NCI-H345 treated with DMSO at 0.1 percent for 48 hours (cell line): Measurements from ENCODE around the gene P2RY14.

ENCODE experiments used
- DNase-seq: peaks from one replicate; lab custom pipeline; 2025; ENCODE audit not compliant: unreplicated experiment; lab: John Stamatoyannopoulos, UW

P2RY14 gene

DNA sequence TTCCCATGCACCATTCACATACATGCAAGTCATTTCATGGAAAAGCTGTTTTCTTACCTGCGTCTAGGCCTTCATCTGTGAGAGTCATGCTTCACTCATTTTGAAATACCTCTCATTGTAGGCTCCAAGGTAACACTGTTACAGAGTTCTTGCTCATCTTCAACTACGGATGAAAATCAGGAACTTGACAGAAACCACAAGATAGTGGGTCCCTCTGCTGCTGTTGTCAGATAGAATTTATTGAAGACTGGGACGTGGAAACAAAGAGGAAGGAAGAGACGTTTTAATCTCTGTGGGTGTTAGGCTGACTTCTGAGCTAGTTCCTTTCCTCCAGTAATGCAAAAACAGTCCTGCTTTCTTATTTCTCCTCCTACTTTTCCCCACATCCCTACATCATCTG is at the start of gene P2RY14:
Gene P2RY14, minus strand, starts transcription at position 313 of the 400 bp plus-strand sequence. CDS start 64,226 bp downstream, outside the sequence.
- DNase-seq = no peak

DNA sequence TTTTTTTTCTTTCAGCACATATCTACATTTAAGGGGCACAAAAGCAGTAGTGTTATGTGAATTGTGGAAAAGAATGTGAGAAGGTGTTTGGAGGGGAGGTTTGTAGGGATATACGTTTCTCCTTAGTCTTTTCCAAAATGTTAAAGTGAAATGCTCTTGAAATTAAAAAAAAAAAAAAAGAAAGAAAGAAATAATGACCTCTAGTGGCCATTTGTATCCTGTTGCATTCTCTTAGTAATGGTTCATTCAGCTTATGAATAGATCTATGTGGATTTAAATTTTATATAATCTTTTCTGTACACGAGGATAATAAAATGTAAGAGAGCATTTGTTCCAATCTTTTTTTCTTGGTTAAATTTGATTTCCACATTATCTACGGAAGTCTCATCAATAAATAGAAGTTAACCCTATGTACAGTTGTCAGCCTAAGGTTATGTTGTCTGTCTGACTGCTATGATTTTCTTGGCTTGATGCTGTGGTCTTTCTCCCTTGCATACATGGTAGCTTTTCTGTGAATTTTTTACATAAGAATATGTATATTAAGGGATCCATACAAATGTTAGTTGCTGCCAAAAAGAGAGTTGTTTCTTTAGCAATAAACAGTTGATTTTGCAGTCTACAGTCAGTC is 49.3 kb upstream of the P2RY14 start:
- DNase-seq = no peak

DNA sequence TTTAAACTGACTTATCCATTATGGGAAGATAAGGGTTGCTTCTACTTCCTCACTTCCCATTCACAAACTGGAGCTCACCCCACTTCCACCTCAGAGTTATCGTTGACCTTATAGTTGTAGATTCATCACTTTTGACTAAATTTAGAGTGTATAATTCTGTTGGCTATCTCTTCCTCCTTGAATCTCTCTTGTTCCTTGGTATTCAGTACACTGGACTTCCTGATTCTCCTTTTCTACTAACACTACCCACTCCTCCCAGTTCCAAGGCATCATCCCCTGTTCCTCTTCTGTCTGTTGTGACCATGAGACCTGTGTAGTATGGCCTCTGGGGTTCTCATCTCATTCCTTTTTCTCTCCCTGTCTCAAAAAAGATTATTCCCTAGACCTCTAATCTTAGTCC is 44.2 kb upstream of the P2RY14 start:
- no peak for DNase-seq

DNA sequence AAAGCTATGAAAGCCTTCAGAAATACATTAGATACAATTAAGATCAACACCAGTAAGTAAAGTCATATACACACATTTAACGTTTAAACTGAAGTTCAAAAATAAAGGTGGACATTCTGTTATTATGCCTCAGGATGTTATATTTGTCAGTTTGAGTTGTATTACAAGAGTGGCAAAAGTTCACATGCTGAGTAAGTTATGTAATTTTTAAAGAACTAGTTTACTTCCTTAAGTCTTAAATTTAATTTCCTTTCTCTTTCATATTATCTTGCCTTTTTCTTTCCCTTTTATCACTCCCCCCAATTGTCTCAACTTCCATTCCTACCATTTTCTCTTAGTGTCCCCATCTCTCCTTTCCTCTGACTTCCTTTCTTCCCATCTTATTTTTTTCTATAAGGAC is 43.2 kb upstream of the P2RY14 start:
- no peak for DNase-seq

DNA sequence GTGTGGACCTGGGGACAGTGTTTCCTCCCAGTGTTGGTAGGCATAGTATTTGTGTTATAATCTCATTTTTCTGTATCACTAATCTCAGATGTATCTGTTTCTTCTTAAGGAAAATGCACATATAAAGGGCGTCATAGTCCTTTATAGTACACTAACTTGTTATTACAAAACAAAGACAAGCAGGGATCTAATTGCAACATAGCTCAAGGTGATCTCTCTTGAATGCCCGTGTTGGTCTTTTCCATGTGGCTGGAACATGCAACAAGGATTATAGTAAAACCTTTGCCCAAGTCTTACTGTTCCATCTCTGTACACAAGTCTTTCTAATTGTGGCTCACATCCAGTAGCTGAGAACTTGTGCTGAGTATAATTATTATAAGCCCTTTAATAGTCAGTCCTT is 41.8 kb upstream of the P2RY14 start:
- no peak for DNase-seq

DNA sequence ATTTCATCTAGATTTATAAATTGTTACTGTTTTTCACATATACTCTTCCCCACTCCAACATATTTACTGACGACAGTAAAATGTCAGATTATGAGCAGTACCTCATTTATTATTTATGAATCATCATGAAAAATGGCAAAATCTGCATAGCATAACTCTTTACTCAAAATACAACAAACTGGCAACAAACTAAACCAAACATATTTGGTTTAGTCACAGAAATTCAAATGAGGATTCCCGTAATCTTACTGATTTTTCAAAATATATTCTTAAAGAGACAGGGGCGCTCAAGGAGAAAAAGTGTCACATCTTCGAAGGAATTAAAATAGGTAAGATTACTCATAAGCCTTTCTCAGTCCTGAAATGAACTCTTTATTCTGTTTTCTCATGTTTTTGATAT is 41.3 kb upstream of the P2RY14 start:
- DNase-seq = no peak

DNA sequence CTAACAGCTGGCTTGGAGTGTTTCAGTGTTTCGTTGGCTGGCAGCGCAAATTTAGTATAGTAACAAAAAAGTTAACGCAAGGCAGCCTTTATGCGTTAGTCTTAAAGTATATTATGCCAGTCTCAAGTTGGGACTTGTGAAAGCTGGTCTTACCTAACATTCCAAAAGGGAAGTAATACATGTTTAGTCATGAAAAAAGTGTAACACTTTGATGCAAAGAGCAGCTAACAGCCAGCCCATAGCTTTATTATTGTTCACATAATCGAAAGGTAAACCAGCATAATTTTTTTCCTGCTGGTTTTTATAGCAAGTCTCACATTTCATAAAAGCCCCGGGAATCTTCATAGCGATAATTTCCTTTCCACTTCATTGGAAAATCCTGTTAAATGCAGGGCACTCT is 40.6 kb upstream of the P2RY14 start:
- DNase-seq = no peak

DNA sequence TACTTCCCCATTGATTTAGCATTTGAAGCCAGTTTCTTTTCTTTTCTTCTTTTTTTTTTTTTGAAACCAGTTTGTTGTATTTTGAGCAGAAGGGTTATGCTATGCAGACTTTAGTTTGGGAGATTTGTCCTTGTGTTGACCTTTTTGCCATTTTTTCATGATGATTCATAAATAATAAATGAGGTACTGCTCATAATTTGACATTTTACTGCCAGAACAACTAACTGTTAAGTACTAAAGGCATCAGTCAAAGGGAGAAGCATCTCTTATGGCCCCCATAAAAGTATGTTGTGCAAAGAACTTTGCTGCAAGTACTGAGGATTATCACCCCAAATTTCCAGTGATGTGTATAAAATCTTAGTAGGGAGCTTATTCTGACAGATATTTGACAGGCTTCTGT is 40.0 kb upstream of the P2RY14 start:
- no peak for DNase-seq

DNA sequence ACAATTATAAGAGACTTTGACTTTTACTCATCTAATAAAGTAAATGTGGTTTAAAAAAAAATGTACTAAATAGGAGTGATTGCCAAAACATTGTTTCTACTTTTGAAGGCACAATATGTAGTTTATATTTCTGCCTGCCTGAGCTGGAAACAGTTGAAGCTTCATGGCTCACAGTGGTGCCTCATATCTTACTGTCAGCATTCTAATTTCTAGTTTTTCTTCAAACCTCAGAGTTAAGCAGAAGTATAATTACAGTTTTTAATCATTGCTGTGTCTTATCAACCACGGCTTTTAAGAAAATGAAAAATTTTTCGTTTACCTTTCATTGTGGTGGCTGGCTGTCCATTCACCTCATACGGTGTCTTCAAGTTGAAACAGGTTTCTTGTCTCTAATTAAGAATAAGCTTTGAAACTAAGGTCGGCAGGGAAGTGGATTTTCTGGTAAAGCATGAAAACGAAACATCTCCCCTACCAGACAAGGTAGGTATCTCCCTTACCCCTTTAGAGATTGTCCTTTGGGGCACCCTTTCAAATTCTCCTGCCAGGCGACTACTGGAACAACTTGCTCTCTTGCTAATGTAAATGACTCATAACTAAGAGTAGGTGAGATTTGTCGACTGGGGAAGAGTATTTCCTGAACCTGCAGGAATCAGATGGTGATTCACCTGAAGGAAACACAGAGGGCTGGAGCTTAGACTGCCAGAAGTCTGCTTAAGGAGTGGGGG is 38.1 kb upstream of the P2RY14 start, which contains the start of gene GPR87:
Gene GPR87, minus strand, starts transcription at position 554 of the 725 bp plus-strand sequence. CDS start 16,720 bp downstream, outside the sequence.
- DNase-seq = no peak

DNA sequence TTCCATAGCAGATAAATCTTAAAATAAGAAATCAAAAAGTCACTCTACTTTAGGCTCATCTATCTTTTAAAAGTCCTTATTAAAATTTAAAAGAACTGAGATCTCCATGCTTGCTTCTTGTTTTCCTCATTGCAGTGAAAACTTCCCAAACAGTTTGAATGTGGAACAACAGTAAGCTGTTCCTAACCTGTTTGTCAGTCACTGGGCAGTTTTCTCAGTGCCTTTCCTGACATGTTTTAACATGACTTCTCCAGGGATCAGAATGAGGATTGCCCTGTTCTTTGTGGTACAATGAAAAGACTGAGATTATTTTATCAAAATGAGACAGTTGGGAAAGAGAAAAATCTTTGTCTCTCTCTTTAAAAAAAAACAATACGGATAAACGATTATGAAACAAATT is 37.5 kb upstream of the P2RY14 start:
- no peak for DNase-seq

DNA sequence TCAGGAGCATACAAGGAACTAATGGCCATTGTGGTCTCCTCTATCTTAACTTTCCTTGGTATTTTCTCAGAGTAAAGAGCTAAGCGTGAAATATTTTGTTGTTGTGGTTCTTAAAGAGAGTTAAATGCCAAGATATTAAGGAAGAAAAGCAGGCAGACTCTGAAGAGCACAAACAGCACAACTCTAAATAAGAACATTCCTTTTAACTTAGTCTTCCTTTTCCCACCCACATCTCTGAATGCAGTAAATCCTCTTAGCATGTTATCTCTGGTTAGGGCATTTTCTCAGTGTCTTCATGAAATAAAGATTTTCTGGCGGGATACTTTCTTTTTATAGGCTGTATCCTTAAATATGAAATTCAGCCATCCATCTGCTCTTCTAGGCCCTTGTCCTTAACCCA is 36.8 kb upstream of the P2RY14 start:
- no peak for DNase-seq

DNA sequence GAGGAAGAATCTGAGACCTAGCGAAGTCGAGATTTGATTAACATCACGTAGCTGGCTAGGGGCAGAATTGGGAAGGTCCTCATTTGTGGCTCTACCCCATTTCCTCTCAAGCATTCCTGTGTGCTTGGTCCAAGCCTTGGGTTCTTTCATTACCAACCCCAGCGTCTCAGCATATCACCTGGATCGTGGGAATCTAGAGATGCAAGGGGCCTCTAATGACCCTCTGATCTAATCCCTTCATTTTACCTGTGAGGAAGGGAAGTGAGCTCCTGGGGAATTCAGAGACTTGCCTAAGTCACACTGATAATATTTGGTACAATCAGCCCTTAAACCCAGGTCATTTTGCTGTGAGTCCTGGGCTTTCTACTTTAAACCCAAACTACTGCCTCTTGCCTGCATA is 36.3 kb upstream of the P2RY14 start:
- DNase-seq = no peak

DNA sequence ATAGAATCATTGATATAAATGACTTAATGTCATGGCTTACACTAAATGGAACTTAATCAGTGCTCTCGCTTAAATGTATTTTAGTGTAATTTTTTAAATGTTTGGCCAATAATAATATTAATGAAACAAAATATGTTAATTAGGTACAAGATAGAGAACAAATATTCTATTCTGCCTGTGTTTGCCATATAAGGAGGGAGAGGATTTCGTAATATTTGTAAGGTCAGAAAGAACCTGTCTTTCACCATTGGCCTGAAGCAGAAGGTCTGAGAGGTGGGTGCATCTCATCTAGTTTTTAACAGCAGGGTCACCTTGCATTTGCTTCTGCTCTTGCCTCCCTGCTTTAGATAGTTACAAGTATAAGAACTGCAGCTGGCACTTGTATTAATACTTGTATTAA is 35.8 kb upstream of the P2RY14 start:
- no peak for DNase-seq

DNA sequence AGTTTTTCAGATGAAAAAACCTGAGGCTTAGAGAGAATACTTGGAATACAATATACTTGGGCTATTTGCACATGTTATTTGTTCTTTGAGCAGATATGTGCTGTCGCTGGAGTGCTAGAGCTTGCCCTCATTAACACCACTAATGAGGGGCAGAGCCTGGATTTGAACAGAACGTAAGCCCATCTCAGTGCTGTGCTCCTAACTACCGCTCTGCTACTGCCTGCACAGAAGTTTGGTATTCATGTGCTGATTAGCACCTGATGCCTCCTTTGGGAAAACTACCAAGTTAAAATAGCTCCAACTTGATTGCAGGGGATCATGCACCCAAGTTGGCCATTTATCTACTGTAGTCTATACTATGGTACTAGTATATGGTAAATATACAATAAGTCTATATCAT is 34.6 kb upstream of the P2RY14 start:
- DNase-seq = no peak

DNA sequence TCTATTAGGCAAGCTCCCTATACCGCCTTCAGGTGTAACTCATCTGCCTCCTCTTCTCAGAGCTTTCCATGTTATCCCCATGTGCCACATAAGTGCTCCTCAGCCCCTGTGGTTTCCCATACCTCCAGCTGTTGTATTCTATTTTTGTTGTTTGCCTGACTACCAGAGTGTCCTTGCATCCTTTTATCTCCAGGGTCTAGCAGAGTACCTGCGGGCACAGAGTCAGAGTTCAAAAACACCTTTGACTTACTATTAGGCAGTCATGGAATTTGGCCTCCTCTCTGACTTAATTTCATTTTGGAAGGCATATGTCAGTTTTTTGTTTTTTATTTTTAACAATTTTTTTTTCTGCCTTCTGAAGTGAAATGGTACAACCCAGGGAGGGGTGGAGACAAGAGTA is 31.2 kb upstream of the P2RY14 start:
- no peak for DNase-seq

DNA sequence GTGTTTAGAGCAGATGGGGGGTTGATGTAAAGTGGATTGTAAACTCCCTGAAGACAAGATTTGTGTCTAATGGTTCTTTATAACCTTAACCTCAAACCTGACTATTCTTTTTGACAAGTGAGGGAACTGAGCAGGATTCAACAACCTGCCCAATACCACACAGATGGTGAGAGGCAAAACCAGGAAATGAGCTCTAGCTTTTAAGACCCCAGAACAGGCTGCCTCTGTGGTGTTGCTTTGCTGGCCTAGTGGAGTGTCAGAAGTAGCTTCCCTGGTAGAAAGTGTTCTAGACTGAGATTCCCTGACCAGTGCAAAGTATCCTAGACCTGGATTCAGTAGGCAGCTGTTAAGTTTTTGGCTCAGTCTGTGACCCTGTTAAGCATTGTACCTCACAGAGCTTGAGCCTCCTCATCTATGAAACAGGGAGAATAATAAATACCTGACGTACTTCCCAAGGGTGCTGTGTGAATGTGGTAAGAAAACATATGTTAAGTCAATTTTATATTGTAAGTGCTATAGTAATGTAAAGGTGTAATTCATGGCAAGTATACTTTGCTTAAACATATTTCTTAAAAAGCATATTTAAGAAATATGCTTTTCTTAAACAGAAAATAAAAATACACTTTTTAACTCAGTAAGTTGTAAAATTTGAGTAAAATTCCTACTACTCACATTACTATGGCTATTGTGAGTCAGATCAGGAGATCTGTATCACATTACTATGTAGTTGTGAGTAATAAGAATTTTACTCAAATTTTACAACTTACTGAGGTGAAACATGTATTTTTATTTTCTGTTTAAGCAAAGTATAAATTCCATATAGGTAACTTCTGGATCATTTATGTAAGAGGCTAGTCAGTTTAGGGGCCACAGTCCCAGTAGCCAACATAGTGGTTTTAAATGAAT is 29.5 kb upstream of the P2RY14 start:
- no peak for DNase-seq

DNA sequence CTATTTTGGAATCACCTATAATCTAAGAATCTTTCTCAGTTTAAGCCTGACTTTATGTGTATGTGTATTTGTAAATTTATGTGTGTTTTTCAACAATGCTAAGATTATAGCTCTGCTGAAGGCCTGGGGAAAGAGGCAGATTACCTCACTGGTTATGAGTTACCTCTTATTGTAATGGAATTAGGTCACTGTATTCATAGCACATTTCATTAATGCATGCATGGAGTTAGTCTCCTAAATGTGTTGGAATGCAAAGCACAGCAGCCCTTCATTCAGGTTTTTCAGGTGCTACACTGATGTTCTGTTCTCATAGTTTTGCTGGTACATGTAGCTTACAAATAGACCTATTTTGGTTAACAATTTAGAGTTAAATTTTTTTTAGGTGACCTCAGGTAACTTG is 28.8 kb upstream of the P2RY14 start:
- DNase-seq = no peak

DNA sequence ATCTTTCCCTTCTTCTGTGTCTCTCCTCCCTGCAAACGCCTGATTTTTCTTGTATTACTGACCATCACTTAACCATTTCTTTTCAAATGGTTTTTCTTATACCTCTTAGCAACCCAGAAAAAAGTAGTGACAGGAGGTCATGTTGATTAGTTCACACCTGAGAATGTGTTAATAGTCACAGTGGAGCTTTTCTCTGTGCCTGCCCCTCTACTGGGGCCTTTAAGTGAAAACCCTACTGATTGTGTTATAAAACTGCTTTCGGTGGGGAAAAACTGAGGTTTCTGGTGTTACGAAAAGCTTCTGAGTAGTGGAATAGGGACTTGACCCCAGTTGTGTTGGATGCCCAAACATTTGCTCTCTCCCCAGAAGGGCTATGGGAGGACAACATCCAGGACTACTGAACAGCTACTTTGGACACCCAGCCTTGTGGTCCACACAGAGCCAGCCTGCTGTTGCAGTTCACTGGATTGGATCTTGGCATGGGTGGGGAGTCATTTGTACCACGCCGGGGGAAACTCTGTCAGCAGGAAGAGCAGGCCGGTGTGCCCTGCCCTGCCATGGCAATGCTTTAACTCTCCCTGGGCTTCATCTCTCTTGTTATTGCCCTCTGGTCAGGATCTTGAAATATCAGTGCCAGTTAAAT is 27.9 kb upstream of the P2RY14 start:
- DNase-seq = no peak

DNA sequence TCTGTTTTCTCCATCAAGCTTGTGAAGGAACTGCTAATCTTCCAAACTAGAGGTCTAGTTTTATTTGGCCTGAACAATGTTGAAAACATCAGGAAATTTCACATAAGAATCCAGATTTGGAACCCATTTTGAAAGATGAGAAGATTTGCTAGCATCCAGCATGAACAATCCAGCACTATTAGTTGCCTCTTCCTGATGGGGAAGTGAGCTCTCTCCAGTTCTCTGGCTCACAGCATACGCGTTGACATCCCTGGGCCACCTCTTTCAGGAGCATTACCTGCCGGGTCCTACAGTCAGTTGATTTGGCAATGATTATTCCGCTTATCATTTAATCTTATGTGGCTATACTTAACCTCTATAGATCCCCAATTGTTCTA is 27.4 kb upstream of the P2RY14 start:
- DNase-seq = no peak

DNA sequence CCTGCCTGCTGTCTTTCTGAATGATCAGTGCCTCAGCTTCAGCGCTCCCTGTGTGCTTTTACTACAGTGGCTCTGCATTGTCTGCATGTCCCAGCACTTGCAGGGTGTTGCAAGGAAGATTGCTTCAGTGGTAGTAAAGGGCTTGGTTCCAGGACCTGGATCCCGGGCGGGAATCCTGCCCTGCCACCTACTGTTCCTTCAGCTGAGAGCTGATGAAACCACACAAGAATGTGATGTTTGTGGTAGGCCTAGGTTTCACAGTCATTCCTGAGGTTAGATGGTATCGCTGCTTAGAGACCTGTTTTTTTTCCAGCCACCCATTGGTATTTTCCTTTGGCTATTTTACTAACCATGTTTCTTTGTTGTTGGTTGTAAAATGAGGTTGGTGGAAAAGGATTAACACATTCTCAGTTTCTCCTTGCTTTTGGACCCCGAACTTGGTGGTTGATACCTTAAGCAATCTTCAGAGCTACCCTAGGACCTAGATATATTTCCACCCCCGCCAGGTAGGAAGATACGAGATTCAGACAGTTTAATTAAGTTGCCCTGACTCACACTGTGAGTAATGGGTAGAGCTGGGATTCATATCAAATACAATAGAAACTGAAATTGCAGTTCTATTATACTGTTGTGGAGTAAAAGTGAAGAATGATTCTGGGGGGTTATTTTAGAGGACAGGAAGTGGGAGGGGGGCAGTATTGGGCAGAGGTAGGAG is 26.9 kb upstream of the P2RY14 start:
- DNase-seq = no peak

DNA sequence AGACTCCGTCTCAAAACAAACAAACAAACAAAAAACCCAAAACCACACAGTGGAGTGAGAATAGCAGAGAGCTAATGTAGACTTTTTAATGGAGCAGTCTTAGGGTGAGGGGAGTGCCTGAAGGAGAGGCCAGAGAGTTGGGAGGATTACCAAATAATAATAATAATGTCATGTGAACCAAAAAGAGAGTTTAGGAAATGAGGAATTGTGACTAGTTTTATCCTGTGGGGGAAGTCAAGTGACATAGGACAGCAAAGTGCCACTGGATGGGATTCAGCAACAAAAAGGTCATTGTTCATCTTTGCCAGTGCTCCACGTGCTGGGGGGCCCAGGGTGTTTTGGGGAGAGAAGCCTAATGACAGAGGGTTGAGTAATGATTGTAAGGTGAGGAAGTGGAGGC is 25.4 kb upstream of the P2RY14 start:
- no peak for DNase-seq
